HCT116 (cell line): Measurements from ENCODE around the gene PTPRZ1. TPM values are rescaled to one million over a fixed set of nuclear protein-coding genes. Genes with fewer than 3 reads are reported as not detected.

Experiments
- ATAC-seq: fragments of 200-7000 bp; cut with Tn5 transposase; 2 replicates; pipeline ENCODE4 v1.9.1; 2020; ENCODE audit warnings: mild to moderate bottlenecking, moderate library complexity
- BruUV-seq: library from RNA; stranded (reverse); fragments of 400-500 nt; replicated peaks from 2 replicates; lab custom pipeline; 2021; lab: Mats Ljungman, UMichigan
- CTCF ChIA-PET: fragments of 300-600 bp; sonication (Branson Sonifier 250); formaldehyde crosslinking; loops from one replicate; lab custom pipeline; 2021; ENCODE audit warnings: antibody characterized with exemption; lab: Charles Lee
- POLR2A ChIA-PET: fragments of 300-600, 350-600 bp; sonication (Branson Sonifier 250); formaldehyde crosslinking; loops from one replicate; lab custom pipeline; 2021; ENCODE audit warnings: antibody characterized with exemption; lab: Charles Lee
- RAD21 ChIA-PET, 2 experiments: fragments of 300-600 bp; sonication (Branson Sonifier 250); formaldehyde crosslinking; loops; one replicate each; lab custom pipeline; 2023; ENCODE audit warnings: low total read pairs in 2 of 2; ENCODE audit not compliant: uncharacterized antibody in 2 of 2, unreplicated experiment in 2 of 2, low non-redundant PET in 1 of 2; lab: Charles Lee
- DNase-seq: peaks from one replicate; pipeline ENCODE4 v3.0.0-alpha.2; 2010; ENCODE audit warnings: low read depth, low spot score
- H2AFZ ChIP-seq: fragments of 200-600 bp; shearing (Covaris generic), sonication (generic); 2 replicates; pipeline ENCODE4 v1.6.1; 2017; ENCODE audit warnings: low read depth, mixed run types, mixed read lengths, antibody characterized with exemption, low read length; ENCODE audit not compliant: poor library complexity, severe bottlenecking
- H3K27ac ChIP-seq: 2 replicates; pipeline ENCODE4 v1.5.1; 2012; ENCODE audit warnings: low read depth, low read length
- H3K27me3 ChIP-seq: fragments of 200-600 bp; sonication (generic); 2 replicates; pipeline ENCODE4 v1.6.1; 2016; ENCODE audit warnings: mixed run types, low read length, mixed read lengths; ENCODE audit not compliant: insufficient read depth
- H3K36me3 ChIP-seq, 2 experiments: fragments of 200-500 bp in 1 of 2; fragments of 200-600 bp in 1 of 2; sonication (Bioruptor generic) in 1 of 2; sonication (generic) in 1 of 2; 2 replicates each; pipeline versions ENCODE4 v1.5.1 to v1.6.1; 2014 to 2016; ENCODE audit warnings: low read length in 2 of 2, inconsistent platforms in 1 of 2, mixed read lengths in 1 of 2, mixed run types in 1 of 2; ENCODE audit not compliant: insufficient read depth in 2 of 2, control insufficient read depth in 1 of 2
- H3K4me1 ChIP-seq, 2 experiments: fragments of 200-600 bp in 1 of 2; sonication (generic) in 1 of 2; 2 replicates each; pipeline versions ENCODE4 v1.5.1 to v1.6.1; 2012 to 2017; ENCODE audit warnings: low read length in 2 of 2, inconsistent platforms in 1 of 2, mild to moderate bottlenecking in 1 of 2, mixed read lengths in 1 of 2, mixed run types in 1 of 2, moderate library complexity in 1 of 2; ENCODE audit not compliant: insufficient read depth in 2 of 2, control insufficient read depth in 1 of 2
- H3K4me2 ChIP-seq: fragments of 200-600 bp; sonication (generic); 2 replicates; pipeline ENCODE4 v1.6.1; 2017; ENCODE audit warnings: mixed run types, low read length, mixed read lengths
- H3K4me3 ChIP-seq, 2 experiments: fragments of 200-600 bp in 1 of 2; sonication (generic) in 1 of 2; replicated peaks in 1 of 2; 2 replicates each; pipeline ENCODE4 v1.5.1; 2011 to 2016; ENCODE audit warnings: low read length in 2 of 2, control low read depth in 1 of 2, low read depth in 1 of 2, mild to moderate bottlenecking in 1 of 2, mixed read lengths in 1 of 2, mixed run types in 1 of 2
- H3K79me2 ChIP-seq: fragments of 200-600 bp; sonication (generic); 2 replicates; pipeline ENCODE4 v1.6.1; 2017; ENCODE audit warnings: mild to moderate bottlenecking, mixed run types, low read length, moderate library complexity, mixed read lengths; ENCODE audit not compliant: insufficient read depth
- H3K9ac ChIP-seq: fragments of 200-600 bp; sonication (generic); 2 replicates; pipeline ENCODE4 v1.6.1; 2016; ENCODE audit warnings: low read length, mixed read lengths
- H3K9me2 ChIP-seq: fragments of 200-600 bp; sonication (generic), shearing (Covaris generic); 2 replicates; pipeline ENCODE4 v1.6.1; 2017; ENCODE audit warnings: mixed run types, mild to moderate bottlenecking, moderate library complexity; ENCODE audit not compliant: insufficient read depth
- H3K9me3 ChIP-seq, 2 experiments: fragments of 200-500 bp in 1 of 2; fragments of 200-600 bp in 1 of 2; sonication (Bioruptor generic) in 1 of 2; sonication (generic) in 1 of 2; 2 replicates each; pipeline ENCODE4 v1.6.1; 2014 to 2017; ENCODE audit warnings: low read length in 2 of 2, mixed read lengths in 2 of 2, inconsistent platforms in 1 of 2, low read depth in 1 of 2, mild to moderate bottlenecking in 1 of 2, mixed run types in 1 of 2, moderate library complexity in 1 of 2; ENCODE audit not compliant: control insufficient read depth in 1 of 2, insufficient read depth in 1 of 2
- H4K20me1 ChIP-seq: fragments of 200-600 bp; sonication (generic), shearing (Covaris generic); 2 replicates; pipeline ENCODE4 v1.6.1; 2017; ENCODE audit warnings: mixed run types, mild to moderate bottlenecking, moderate library complexity; ENCODE audit not compliant: insufficient read depth
- ATF3 ChIP-seq: IDR thresholded peaks from 2 replicates; pipeline ENCODE4 v1.6.1; 2012
- CBX3 ChIP-seq: IDR thresholded peaks from 2 replicates; pipeline ENCODE4 v1.6.1; 2012; ENCODE audit warnings: low read depth
- CEBPB ChIP-seq: IDR thresholded peaks from 2 replicates; pipeline ENCODE4 v1.6.1; 2012; ENCODE audit warnings: low read depth
- ELF1 ChIP-seq: IDR thresholded peaks from 2 replicates; pipeline ENCODE4 v1.6.1; 2012; ENCODE audit warnings: low read depth, borderline replicate concordance
- EZH2 ChIP-seq: fragments of 200-600 bp; sonication (generic); IDR thresholded peaks from 2 replicates; pipeline ENCODE4 v1.6.1; 2017; ENCODE audit warnings: antibody characterized with exemption, mixed run types
- FOSL1 ChIP-seq: IDR thresholded peaks from 2 replicates; pipeline ENCODE4 v1.6.1; 2012; ENCODE audit warnings: low read depth
- JUND ChIP-seq: IDR thresholded peaks from 2 replicates; pipeline ENCODE4 v1.6.1; 2012
- POLR2A ChIP-seq: IDR thresholded peaks from 2 replicates; pipeline ENCODE4 v1.7.0; 2011; ENCODE audit warnings: borderline replicate concordance; ENCODE audit not compliant: insufficient read depth, insufficient read length; ENCODE audit errors: extremely low read depth
- POLR2AphosphoS5 ChIP-seq: IDR thresholded peaks from 2 replicates; pipeline ENCODE4 v1.6.1; 2011; ENCODE audit warnings: mild to moderate bottlenecking, low read depth, low read length, moderate library complexity
- RAD21 ChIP-seq: IDR thresholded peaks from 2 replicates; pipeline ENCODE4 v1.6.1; 2012; ENCODE audit warnings: low read depth, mild to moderate bottlenecking
- SP1 ChIP-seq: IDR thresholded peaks from 2 replicates; pipeline ENCODE4 v1.6.1; 2012; ENCODE audit warnings: low read depth
- SRF ChIP-seq: IDR thresholded peaks from 2 replicates; pipeline ENCODE4 v1.6.1; 2012; ENCODE audit warnings: low read depth
- TCF7L2 ChIP-seq: IDR thresholded peaks from 2 replicates; pipeline ENCODE4 v1.7.0; 2011; ENCODE audit warnings: borderline replicate concordance, inconsistent platforms; ENCODE audit not compliant: insufficient read depth, insufficient read length; ENCODE audit errors: extremely low read depth
- YY1 ChIP-seq: IDR thresholded peaks from 2 replicates; pipeline ENCODE4 v1.6.1; 2011; ENCODE audit warnings: low read length, low read depth, moderate library complexity, mild to moderate bottlenecking; ENCODE audit not compliant: insufficient replicate concordance; ENCODE audit errors: extremely low read depth
- ZFX ChIP-seq: fragments of 450-650 bp; IDR thresholded peaks from 2 replicates; pipeline ENCODE4 v1.6.1; 2017
- ZNF274 ChIP-seq: fragments of 200-500 bp; sonication (Bioruptor generic); IDR thresholded peaks from 2 replicates; pipeline ENCODE4 v1.6.1; 2014; ENCODE audit warnings: mild to moderate bottlenecking, low read depth, low read length, inconsistent platforms
- intact Hi-C: fragments of 100-400 bp; cut with micrococcal nuclease; formaldehyde crosslinking; loops from 2 replicates; pipeline ENCODE4 v1.10.0; 2022
- total RNA-seq: library from RNA; stranded (reverse); gene quantifications from one replicate; pipeline ENCODE4 v1.2.1, GENCODE V29; 2021; ENCODE audit not compliant: unreplicated experiment
- TF ChIP-seq, protein P1 (sequence below): IDR thresholded peaks from 2 replicates; pipeline ENCODE4 v1.6.1; 2011; ENCODE audit warnings: mild to moderate bottlenecking, low read length, moderate library complexity; ENCODE audit not compliant: insufficient replicate concordance; ENCODE audit errors: extremely low read depth
- TF ChIP-seq, protein P2 (sequence below): IDR thresholded peaks from 2 replicates; pipeline ENCODE4 v1.6.1; 2012; ENCODE audit warnings: low read depth

Gene PTPRZ1
- total RNA-seq, 1 experiment from 2014 or later, result 0.25 TPM

DNA sequence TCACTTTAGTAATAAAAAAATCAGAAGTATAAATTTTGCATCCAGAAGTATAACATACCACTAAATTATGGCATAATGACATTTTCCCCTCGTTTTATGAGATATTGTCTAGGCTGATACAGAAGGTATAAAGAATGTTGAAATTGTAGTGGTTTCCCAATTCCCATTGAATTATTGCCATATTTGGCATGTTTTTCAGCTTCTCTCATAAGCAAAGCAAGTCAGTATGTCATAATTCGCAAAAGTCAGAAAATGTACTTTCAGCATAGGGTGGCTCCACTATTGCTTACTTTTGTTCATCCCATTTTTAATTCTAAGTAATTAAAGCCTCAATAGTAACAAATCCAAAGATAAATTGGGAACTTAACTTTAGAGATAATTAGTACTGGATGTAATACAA is 19.7 kb upstream of the PTPRZ1 start:
- H3K9me3 ChIP-seq, result no peaks in the 10 kb centered on the region
- H3K9me2 ChIP-seq, result no peaks in the 10 kb centered on the region
- no peak overlapping the region for H2AFZ ChIP-seq
- H3K9ac ChIP-seq, result no peak overlapping the region
- no peak overlapping the region for H3K4me3 ChIP-seq
- no peaks in the 10 kb centered on the region for H3K36me3 ChIP-seq
- ChIA-PET CTCF (no interaction called here), RAD21 (no interaction called here), POLR2A (no interaction called here)
- no peak overlapping the region for H3K27ac ChIP-seq
- H3K79me2 ChIP-seq, result no peaks in the 10 kb centered on the region
- H3K27me3 ChIP-seq, result no peaks in the 10 kb centered on the region
- ATAC-seq (no peak), DNase-seq (no peak)
- intact Hi-C loops, result no loop called here
- BruUV-seq, result no TSS peak
- TF ChIP-seq CEBPB, result no peak
- no peak for TF ChIP-seq YY1
- TF ChIP-seq SRF, result no peak
- TF ChIP-seq ZNF274, result no peak
- TF ChIP-seq RAD21, result no peak
- TF ChIP-seq, protein P1, sequence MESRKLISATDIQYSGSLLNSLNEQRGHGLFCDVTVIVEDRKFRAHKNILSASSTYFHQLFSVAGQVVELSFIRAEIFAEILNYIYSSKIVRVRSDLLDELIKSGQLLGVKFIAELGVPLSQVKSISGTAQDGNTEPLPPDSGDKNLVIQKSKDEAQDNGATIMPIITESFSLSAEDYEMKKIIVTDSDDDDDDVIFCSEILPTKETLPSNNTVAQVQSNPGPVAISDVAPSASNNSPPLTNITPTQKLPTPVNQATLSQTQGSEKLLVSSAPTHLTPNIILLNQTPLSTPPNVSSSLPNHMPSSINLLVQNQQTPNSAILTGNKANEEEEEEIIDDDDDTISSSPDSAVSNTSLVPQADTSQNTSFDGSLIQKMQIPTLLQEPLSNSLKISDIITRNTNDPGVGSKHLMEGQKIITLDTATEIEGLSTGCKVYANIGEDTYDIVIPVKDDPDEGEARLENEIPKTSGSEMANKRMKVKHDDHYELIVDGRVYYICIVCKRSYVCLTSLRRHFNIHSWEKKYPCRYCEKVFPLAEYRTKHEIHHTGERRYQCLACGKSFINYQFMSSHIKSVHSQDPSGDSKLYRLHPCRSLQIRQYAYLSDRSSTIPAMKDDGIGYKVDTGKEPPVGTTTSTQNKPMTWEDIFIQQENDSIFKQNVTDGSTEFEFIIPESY, result no peak
- no peak for TF ChIP-seq ATF3
- no peak for TF ChIP-seq POLR2A
- TF ChIP-seq FOSL1, result no peak
- no peak overlapping the region for H3K4me2 ChIP-seq
- H3K4me1 ChIP-seq, result no peaks in the 10 kb centered on the region
- H4K20me1 ChIP-seq, result no peaks in the 10 kb centered on the region

DNA sequence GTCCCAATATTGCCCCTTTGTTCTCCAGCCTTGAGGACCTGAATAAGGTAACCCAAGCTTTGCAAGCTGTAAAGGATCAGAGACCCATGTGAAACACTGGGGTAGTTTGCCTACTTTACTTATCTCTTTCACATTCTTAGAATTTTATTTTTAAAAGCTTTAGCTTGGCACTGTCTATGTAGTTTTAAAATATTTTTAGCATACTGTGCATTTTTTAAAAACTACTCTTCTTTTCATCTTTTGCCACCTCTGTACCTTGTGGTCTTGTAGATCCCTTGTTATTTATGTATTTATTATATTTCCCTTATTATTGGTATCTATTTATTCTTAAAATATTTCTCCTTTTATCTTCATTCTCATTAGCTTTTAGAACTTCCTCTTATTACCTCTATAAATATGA is 12.0 kb upstream of the PTPRZ1 start:
- ATAC-seq (no peak), DNase-seq (no peak)
- Histone ChIP-seq H3K9ac (no peak overlapping the region), H3K4me3 (no peak overlapping the region), H3K36me3 (no peaks in the 10 kb centered on the region), H3K27me3 (no peaks in the 10 kb centered on the region), H3K79me2 (no peaks in the 10 kb centered on the region), H3K9me2 (no peaks in the 10 kb centered on the region), H4K20me1 (no peaks in the 10 kb centered on the region), H3K9me3 (no peaks in the 10 kb centered on the region), H3K4me1 (no peaks in the 10 kb centered on the region), H3K27ac (no peak overlapping the region), H2AFZ (no peak overlapping the region), H3K4me2 (no peak overlapping the region)
- ChIA-PET CTCF (no interaction called here), POLR2A (no interaction called here), RAD21 (no interaction called here)
- intact Hi-C loops, result no loop called here
- no TSS peak for BruUV-seq
- TF ChIP-seq EZH2 (no peak), POLR2AphosphoS5 (no peak), JUND (no peak), SRF (no peak), ELF1 (no peak), RAD21 (no peak), ZNF274 (no peak), CEBPB (no peak), TCF7L2 (no peak), SP1 (no peak), ZFX (no peak), CBX3 (no peak)
- TF ChIP-seq, protein P2, sequence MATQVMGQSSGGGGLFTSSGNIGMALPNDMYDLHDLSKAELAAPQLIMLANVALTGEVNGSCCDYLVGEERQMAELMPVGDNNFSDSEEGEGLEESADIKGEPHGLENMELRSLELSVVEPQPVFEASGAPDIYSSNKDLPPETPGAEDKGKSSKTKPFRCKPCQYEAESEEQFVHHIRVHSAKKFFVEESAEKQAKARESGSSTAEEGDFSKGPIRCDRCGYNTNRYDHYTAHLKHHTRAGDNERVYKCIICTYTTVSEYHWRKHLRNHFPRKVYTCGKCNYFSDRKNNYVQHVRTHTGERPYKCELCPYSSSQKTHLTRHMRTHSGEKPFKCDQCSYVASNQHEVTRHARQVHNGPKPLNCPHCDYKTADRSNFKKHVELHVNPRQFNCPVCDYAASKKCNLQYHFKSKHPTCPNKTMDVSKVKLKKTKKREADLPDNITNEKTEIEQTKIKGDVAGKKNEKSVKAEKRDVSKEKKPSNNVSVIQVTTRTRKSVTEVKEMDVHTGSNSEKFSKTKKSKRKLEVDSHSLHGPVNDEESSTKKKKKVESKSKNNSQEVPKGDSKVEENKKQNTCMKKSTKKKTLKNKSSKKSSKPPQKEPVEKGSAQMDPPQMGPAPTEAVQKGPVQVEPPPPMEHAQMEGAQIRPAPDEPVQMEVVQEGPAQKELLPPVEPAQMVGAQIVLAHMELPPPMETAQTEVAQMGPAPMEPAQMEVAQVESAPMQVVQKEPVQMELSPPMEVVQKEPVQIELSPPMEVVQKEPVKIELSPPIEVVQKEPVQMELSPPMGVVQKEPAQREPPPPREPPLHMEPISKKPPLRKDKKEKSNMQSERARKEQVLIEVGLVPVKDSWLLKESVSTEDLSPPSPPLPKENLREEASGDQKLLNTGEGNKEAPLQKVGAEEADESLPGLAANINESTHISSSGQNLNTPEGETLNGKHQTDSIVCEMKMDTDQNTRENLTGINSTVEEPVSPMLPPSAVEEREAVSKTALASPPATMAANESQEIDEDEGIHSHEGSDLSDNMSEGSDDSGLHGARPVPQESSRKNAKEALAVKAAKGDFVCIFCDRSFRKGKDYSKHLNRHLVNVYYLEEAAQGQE, result no peak
